AG08396 (cell line): ENCODE results near the gene TMEM59.
"Not testable (repeated sequence)": the region's sequence is repeated elsewhere in the genome, so short reads cannot be mapped to it uniquely, and the experiment has no call there.

Experiments used
- DNase-seq: peaks from one replicate; pipeline ENCODE4 v3.0.0; 2012; ENCODE audit warnings: low spot score, mixed read lengths

The TMEM59 gene

GRCh38 chr1:54053745-54054437, 887 bp upstream of the TMEM59 start:
- peak; percentile 14 for DNase-seq

- peak; percentile 57 for DNase-seq
Observed at GRCh38 chr1:54052431-54052933, 522 bp downstream of the TMEM59 start.

DNA sequence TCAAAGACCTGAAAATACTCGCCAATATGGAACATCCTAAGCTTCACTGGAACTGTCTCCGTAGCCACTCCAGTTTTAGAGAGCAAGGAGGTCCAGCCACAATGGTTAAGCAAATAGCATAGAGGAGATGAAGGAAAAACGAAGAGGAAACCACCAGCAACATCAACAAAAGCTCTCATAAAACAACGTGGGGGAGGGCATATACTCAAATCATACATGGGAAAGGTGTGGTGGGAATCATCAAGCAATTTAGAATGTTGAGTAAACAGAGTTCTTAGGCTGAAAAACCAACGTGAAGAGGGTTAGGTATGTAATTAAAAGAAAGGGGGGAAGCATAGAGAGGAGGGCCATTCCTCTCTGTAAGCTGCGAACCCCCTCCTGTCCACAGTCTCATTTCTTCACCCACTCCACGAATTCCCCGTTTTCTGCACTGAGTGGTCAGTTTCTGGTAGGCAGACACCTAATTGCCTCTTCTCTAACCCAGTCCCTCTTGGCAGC, 1.0 kb downstream of the TMEM59 start:
- no peak for DNase-seq

DNA sequence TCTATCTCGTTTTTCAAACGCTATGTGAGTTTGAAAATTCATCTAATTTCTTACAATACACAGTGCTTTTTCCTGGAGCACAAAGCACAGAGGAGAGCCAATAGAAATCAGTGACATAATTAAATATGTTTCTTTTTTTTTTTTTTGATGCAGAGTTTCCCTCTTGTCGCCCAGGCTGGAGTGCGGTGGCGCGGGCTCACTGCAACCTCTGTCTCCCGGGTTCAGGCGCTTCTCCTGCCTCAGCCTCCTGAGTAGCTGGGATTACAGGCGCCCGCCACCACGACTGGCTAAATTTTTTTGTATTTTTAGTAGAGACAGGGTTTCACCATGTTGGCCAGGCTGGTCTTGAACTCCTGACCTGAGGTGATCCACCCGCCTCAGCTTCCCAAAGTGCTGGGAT, 2.6 kb downstream of the TMEM59 start:
- not testable (repeated sequence) for DNase-seq

- no peak for DNase-seq
Observed at GRCh38 chr1:54047384-54048305, 5.4 kb downstream of the TMEM59 start.

GRCh38 chr1:54046671-54047383, 6.2 kb downstream of the TMEM59 start:
- DNase-seq = no peak

DNA sequence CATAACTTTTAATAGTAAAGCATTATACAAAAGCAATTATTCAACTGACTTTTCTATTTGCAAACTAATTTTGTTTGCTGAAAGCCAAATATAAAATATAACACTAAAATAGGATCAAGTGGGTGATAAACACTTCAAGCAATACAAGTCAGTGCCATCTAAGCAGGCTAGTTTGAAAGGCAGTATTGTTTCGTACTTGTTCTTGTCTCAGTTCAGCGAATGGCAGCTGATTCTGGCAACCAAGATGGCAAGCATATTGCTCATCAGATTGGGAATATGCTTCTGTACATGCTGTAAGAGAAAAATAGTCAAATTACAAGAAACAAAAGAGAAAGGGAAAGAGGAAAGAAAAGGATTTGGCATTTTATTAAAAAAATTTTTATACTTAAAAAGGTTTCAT, 7.5 kb downstream of the TMEM59 start:
- no peak for DNase-seq

DNA sequence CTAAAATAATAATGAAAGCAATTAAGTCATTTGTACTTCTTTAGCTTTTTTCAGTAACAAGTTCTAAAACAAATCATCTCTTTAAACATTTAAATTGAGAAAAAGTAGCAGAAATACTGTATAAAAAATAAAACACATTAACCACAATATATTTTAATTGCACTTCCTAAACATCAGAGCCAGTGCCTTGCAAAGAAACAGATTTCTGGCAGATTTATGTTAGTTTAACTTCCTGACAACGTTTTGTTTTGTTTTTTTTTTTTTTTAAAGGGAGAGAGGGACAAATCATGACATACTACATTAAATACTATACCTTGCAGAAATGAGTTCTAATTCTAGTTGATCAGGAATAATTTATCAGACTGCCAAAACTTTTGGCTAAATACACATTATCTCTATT, 11.2 kb downstream of the TMEM59 start:
- no peak for DNase-seq

- DNase-seq = no peak
Observed at GRCh38 chr1:54037476-54037875, 15.5 kb downstream of the TMEM59 start.

DNA sequence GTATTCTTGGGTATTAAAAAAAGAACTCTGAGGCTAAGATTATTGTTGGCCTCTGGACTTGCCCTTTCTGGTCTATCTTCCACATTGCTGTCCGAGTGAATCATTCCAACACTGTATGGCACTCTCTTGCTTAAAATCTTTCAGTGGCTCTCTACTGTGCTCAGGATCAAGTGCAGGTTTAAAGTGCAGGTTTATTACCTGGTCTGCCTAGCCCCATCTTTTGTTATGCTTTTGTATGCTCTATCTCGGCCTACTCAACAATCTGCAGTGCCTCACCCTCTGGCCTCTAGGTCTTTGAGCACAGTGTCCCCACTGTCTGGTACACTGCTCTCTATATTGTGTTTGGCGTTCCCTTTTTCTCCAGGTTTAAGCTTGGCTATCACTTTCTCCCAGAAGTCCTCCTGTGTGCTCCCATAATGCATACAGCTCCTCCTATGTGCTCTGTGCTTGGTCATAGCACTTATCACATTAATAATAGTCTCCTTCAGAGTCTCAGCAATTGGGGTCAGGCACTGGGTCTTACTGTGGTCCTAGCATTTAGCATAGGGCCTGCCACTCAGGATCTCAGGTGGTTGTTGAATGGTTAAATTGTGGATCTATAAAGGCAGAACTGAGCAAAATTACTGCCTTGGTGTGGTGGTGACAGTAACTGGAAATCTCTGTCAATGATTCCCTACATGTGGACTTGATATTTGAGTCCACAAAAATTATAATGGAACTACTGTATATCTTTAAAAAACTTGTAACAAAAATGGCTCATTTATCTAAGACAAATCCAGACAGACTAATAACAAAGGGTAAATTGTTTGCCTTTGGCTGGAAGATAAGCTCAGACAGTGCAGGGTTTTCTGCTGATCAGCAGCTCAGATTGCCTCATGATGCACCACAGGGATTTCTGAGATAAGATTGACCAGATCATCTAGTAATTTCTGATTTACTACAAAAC, 24.4 kb downstream of the TMEM59 start:
- DNase-seq = no peak

- DNase-seq = no peak
Observed at GRCh38 chr1:54027848-54028247, 25.2 kb downstream of the TMEM59 start.

DNA sequence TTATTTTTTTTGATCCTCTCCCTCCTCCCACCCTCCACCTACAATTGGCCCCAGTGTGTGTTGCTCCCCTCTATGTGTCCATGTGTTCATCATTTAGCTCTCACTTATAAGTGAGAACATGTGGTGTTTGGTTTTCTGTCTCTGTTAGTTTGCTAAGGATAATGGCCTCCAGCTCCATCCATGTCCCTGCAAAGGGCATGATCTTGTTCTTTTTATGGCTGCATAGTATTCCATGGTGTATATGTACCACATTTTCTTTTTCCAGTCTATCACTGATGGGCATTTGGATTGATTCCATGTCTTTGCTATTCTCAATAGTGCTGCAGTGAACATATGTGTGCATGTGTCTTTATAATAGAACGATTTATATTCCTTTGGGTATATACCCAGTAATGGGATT, 28.2 kb downstream of the TMEM59 start:
- not testable (repeated sequence) for DNase-seq

DNA sequence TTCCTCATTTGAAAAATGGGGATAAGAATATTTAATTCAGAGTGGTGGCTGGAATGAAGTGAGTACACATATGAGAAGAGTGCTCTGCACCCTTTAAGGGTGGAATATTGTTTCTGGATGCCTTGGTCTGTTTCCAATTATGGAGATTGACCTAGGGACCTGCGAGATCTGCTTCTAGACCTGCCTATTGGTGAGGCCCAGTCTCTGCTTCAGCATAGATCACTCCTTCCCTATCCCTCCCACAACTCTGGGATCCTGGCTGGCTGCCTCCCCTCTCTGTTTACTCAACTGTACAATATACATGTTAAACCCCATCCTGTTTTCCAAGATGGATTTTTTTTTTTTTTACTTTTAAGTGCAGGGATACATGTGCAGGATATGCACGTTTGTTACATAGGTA, 28.6 kb downstream of the TMEM59 start:
- DNase-seq = no peak

GRCh38 chr1:54019562-54020176, 33.3 kb downstream of the TMEM59 start:
- not testable (repeated sequence) for DNase-seq

- no peak for DNase-seq
Observed at GRCh38 chr1:54018635-54019034, 34.4 kb downstream of the TMEM59 start.

- DNase-seq = no peak
Observed at GRCh38 chr1:54017979-54018378, 35.0 kb downstream of the TMEM59 start, which contains the start of gene LDLRAD1. LDLRAD1 (minus strand) TSS chr1:54018186; CDS start chr1:54018112, 74 bp downstream.

- DNase-seq = peak; percentile 68
Observed at GRCh38 chr1:54016343-54017282, 36.4 kb downstream of the TMEM59 start.

GRCh38 chr1:54014009-54014629, 38.9 kb downstream of the TMEM59 start:
- DNase-seq = no peak
